Neural progenitor cell (in vitro differentiated cells): ENCODE results near the gene CYP4F2. TPM values are rescaled to one million over a fixed set of nuclear protein-coding genes. Genes with fewer than 3 reads are reported as not detected.
"Not testable (repeated sequence)": the region's sequence is repeated elsewhere in the genome, so short reads cannot be mapped to it uniquely, and the experiment has no call there.

Experiments used
- DNase-seq: peaks from one replicate; pipeline ENCODE4 v3.0.0-alpha.2; 2016; ENCODE audit warnings: low spot score
- H2AFZ ChIP-seq: fragments of 200-600 bp; sonication (generic); replicated peaks from 2 replicates; pipeline ENCODE4 v1.6.1; 2016; ENCODE audit warnings: antibody characterized with exemption
- H3F3A ChIP-seq: fragments of 200-600 bp; sonication (generic); 2 replicates; pipeline ENCODE4 v1.6.1; 2016; ENCODE audit warnings: antibody characterized with exemption, low read depth
- H3K27ac ChIP-seq: fragments of 200-600 bp; sonication (generic); 2 replicates; pipeline ENCODE4 v1.5.1; 2016; ENCODE audit warnings: mild to moderate bottlenecking
- H3K27me3 ChIP-seq: fragments of 200-600 bp; sonication (generic); 2 replicates; pipeline ENCODE4 v1.6.1; 2016; ENCODE audit warnings: mild to moderate bottlenecking, moderate library complexity
- H3K36me3 ChIP-seq: fragments of 200-600 bp; sonication (generic); 2 replicates; pipeline ENCODE4 v1.5.1; 2016
- H3K4me1 ChIP-seq: fragments of 200-600 bp; sonication (generic); 2 replicates; pipeline ENCODE4 v1.6.1; 2016; ENCODE audit warnings: mixed run types
- H3K4me2 ChIP-seq: fragments of 200-600 bp; sonication (generic); 2 replicates; pipeline ENCODE4 v1.6.1; 2016
- H3K4me3 ChIP-seq: fragments of 200-600 bp; sonication (generic); 2 replicates; pipeline ENCODE4 v1.5.1; 2016
- H3K79me2 ChIP-seq: fragments of 200-600 bp; sonication (generic); 2 replicates; pipeline ENCODE4 v1.6.1; 2016; ENCODE audit warnings: low read depth
- H3K9ac ChIP-seq: fragments of 200-600 bp; sonication (generic); 2 replicates; pipeline ENCODE4 v1.6.1; 2016
- H3K9me3 ChIP-seq: fragments of 200-600 bp; sonication (generic); 2 replicates; pipeline ENCODE4 v1.5.1; 2016; ENCODE audit warnings: low read depth
- H4K20me1 ChIP-seq: fragments of 200-600 bp; sonication (generic); 2 replicates; pipeline ENCODE4 v1.6.1; 2016; ENCODE audit warnings: low read depth
- H3K27ac Mint-ChIP-seq: 3 replicates; pipeline ENCODE4 v1.8.0; 2021; ENCODE audit warnings: mixed read lengths
- H3K27me3 Mint-ChIP-seq: 2 replicates; pipeline ENCODE4 v1.8.0; 2022; ENCODE audit warnings: low read depth, mild to moderate bottlenecking, inconsistent platforms, moderate library complexity, mixed read lengths; ENCODE audit not compliant: insufficient read depth
- H3K36me3 Mint-ChIP-seq: 3 replicates; pipeline ENCODE4 v1.8.0; 2021; ENCODE audit warnings: mixed read lengths
- H3K4me1 Mint-ChIP-seq: 3 replicates; pipeline ENCODE4 v1.8.0; 2021; ENCODE audit warnings: mixed read lengths
- H3K4me3 Mint-ChIP-seq: 3 replicates; pipeline ENCODE4 v1.8.0; 2021; ENCODE audit warnings: mild to moderate bottlenecking, moderate library complexity, mixed read lengths
- H3K9me3 Mint-ChIP-seq: 3 replicates; pipeline ENCODE4 v1.8.0; 2020; ENCODE audit warnings: mixed read lengths
- CTCF ChIP-seq: fragments of 200-600 bp; sonication (generic); IDR thresholded peaks from 2 replicates; pipeline ENCODE4 v1.5.1; 2017; ENCODE audit warnings: antibody characterized with exemption, mild to moderate bottlenecking
- EZH2 ChIP-seq: fragments of 200-600 bp; sonication (generic); IDR thresholded peaks from 2 replicates; pipeline ENCODE4 v1.6.1; 2017; ENCODE audit warnings: antibody characterized with exemption, mild to moderate bottlenecking, moderate library complexity
- EZH2phosphoT487 ChIP-seq: fragments of 200-600 bp; sonication (generic); IDR thresholded peaks from 2 replicates; pipeline ENCODE4 v1.6.1; 2017; ENCODE audit warnings: antibody characterized with exemption
- total RNA-seq: library from RNA; depleted of rRNA; stranded (reverse); fragments of >200 nt; gene quantifications from 2 replicates; pipeline ENCODE4 v1.2.3, GENCODE V29; 2015; ENCODE audit warnings: low replicate concordance

CYP4F2 gene
- total RNA-seq, 1 donor from 2014 or later: not detected

DNA sequence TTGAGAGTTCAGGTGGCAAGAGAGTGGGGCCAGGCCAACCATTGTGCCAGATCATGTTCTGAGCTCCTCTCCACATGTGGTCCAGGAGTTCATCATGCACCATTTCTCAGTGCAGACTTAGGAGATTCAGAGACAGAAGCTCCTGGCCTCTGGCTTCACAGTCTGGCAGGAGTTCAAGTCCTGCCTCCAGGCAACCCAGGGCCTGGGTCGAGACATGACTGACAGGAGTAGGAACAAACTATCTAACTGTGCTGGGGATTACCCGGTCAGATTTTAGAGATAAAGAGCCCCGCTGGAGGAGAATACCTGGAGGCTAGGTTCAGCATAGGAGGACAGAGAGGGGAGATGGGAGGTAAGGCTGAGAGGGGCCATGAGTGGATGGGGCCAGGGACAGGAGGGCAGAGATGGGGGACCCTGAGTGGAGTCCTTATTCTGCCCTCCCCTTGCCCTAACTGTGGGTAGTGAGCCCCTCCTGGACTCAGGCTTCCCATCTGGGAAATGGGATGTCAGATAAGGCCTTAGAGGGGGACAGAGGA lies 37.4 kb upstream of the CYP4F2 start:
- H3K36me3 Mint-ChIP-seq: no peaks in the 10 kb centered on the region
- H3K27me3 ChIP-seq: no peaks in the 10 kb centered on the region
- no peak overlapping the region for H3K4me3 Mint-ChIP-seq
- H3K4me1 ChIP-seq: no peaks in the 10 kb centered on the region
- no peaks in the 10 kb centered on the region for H3K9me3 ChIP-seq
- no peak overlapping the region for H3K9ac ChIP-seq
- no peaks in the 10 kb centered on the region for H3K79me2 ChIP-seq
- H3K9me3 Mint-ChIP-seq: peaks cover 16% of the 10 kb centered on the region
- no peak overlapping the region for H3K27ac ChIP-seq
- H3K4me3 ChIP-seq: no peak overlapping the region
- no peak overlapping the region for H3K4me2 ChIP-seq
- no peak overlapping the region for H3K27ac Mint-ChIP-seq
- no peak for DNase-seq
- no peaks in the 10 kb centered on the region for H3K4me1 Mint-ChIP-seq
- no peaks in the 10 kb centered on the region for H4K20me1 ChIP-seq
- H3F3A ChIP-seq: no peaks in the 10 kb centered on the region
- H2AFZ ChIP-seq: no peak overlapping the region
- H3K36me3 ChIP-seq: no peaks in the 10 kb centered on the region
- TF ChIP-seq EZH2phosphoT487: no peak
- TF ChIP-seq EZH2: no peak
- no peak for TF ChIP-seq CTCF
- H3K27me3 Mint-ChIP-seq: peaks cover 4% of the 10 kb centered on the region

- Histone ChIP-seq H3K9ac (no peak within 1 kb of the TSS), H3K27me3 (no peaks in the 10 kb centered on the region), H3K4me1 (no peaks in the 10 kb centered on the region), H3F3A (no peaks in the 10 kb centered on the region), H2AFZ (no peak within 1 kb of the TSS), H3K9me3 (no peaks in the 10 kb centered on the region), H3K36me3 (no peaks in the 10 kb centered on the region), H3K4me2 (no peak within 1 kb of the TSS), H3K79me2 (no peaks in the 10 kb centered on the region), H3K27ac (no peak within 1 kb of the TSS), H3K4me3 (no peak within 1 kb of the TSS), H4K20me1 (no peaks in the 10 kb centered on the region)
- peaks cover 19% of the 10 kb centered on the region for H3K9me3 Mint-ChIP-seq
- no peak for TF ChIP-seq CTCF
- TF ChIP-seq EZH2phosphoT487: no peak
- TF ChIP-seq EZH2: no peak
- no peak for DNase-seq
- H3K27ac Mint-ChIP-seq: no peak within 1 kb of the TSS
- H3K36me3 Mint-ChIP-seq: no peaks in the 10 kb centered on the region
- H3K4me3 Mint-ChIP-seq: no peak within 1 kb of the TSS
- H3K4me1 Mint-ChIP-seq: no peaks in the 10 kb centered on the region
- peaks cover 5% of the 10 kb centered on the region for H3K27me3 Mint-ChIP-seq
Measured at GRCh38 chr19:15934332-15935078, 36.6 kb upstream of the CYP4F2 start, which contains the start of gene CYP4F11. CYP4F11 (minus strand) TSS chr19:15934529; CDS start chr19:15934408, 121 bp downstream.

GRCh38 chr19:15933761-15934331 lies 36.0 kb upstream of the CYP4F2 start:
- H3K27me3 Mint-ChIP-seq, H3K4me1 Mint-ChIP-seq, DNase-seq, H3K79me2 ChIP-seq, H3K27ac ChIP-seq, H3K36me3 ChIP-seq, H3K4me3 Mint-ChIP-seq, H4K20me1 ChIP-seq, H3K9me3 ChIP-seq, H3K27me3 ChIP-seq, H3K4me3 ChIP-seq, H3F3A ChIP-seq, H3K9ac ChIP-seq, H3K36me3 Mint-ChIP-seq, H3K4me1 ChIP-seq, H3K4me2 ChIP-seq, H3K27ac Mint-ChIP-seq, H2AFZ ChIP-seq: not testable (repeated sequence)
- peaks cover 26% of the 10 kb centered on the region for H3K9me3 Mint-ChIP-seq

DNA sequence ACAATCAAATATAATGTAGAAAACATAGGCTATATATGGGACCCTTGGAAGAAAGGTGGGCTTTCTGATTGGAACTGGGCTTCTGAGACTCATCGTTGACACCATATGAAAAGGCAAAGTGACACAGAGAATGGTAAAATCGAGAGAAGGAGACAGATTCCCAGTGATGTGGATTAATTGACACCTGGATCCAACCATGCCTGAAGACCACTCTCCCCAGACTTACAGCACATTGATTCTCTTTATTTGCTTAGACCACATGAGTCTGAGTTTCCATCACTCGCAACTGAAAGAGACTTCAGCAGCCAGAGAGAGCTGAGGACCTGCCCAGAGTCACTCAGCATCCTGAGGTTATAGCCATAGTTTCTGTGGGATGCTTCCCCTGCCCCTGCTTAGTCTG lies 30.4 kb upstream of the CYP4F2 start:
- Mint-ChIP-seq H3K4me3 (no peak overlapping the region), H3K36me3 (no peaks in the 10 kb centered on the region), H3K9me3 (peaks cover 27% of the 10 kb centered on the region), H3K27ac (no peak overlapping the region), H3K4me1 (no peaks in the 10 kb centered on the region), H3K27me3 (peaks cover 6% of the 10 kb centered on the region)
- H3K36me3 ChIP-seq: no peaks in the 10 kb centered on the region
- no peak overlapping the region for H3K4me2 ChIP-seq
- H3K4me3 ChIP-seq: no peak overlapping the region
- H4K20me1 ChIP-seq: no peaks in the 10 kb centered on the region
- H3F3A ChIP-seq: no peaks in the 10 kb centered on the region
- no peak for DNase-seq
- H3K27me3 ChIP-seq: no peaks in the 10 kb centered on the region
- no peak overlapping the region for H3K27ac ChIP-seq
- H3K9me3 ChIP-seq: peaks cover 3% of the 10 kb centered on the region
- no peaks in the 10 kb centered on the region for H3K79me2 ChIP-seq
- H3K4me1 ChIP-seq: no peaks in the 10 kb centered on the region
- H2AFZ ChIP-seq: no peak overlapping the region
- TF ChIP-seq CTCF (no peak), EZH2 (no peak), EZH2phosphoT487 (no peak)
- no peak overlapping the region for H3K9ac ChIP-seq
